ENCODE results near the gene CSK.

- TF ChIP-seq, protein P1, sequence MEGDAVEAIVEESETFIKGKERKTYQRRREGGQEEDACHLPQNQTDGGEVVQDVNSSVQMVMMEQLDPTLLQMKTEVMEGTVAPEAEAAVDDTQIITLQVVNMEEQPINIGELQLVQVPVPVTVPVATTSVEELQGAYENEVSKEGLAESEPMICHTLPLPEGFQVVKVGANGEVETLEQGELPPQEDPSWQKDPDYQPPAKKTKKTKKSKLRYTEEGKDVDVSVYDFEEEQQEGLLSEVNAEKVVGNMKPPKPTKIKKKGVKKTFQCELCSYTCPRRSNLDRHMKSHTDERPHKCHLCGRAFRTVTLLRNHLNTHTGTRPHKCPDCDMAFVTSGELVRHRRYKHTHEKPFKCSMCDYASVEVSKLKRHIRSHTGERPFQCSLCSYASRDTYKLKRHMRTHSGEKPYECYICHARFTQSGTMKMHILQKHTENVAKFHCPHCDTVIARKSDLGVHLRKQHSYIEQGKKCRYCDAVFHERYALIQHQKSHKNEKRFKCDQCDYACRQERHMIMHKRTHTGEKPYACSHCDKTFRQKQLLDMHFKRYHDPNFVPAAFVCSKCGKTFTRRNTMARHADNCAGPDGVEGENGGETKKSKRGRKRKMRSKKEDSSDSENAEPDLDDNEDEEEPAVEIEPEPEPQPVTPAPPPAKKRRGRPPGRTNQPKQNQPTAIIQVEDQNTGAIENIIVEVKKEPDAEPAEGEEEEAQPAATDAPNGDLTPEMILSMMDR (IDR thresholded peaks at IDR 0.05) = no peak
- TF ChIP-seq POLR2A (IDR thresholded peaks at IDR 0.05) = no peak
Measured at GRCh38 chr15:74839526-74840395, 57.9 kb downstream of the CSK start.
